HG03457 (cell line): Measurements from ENCODE around the gene HAP1.
"Not testable (repeated sequence)": the region's sequence is repeated elsewhere in the genome, so short reads cannot be mapped to it uniquely, and the experiment has no call there.

Source experiments
- ATAC-seq: cut with Tn5 transposase; IDR thresholded peaks from one replicate; pipeline ENCODE4 v1.9.1; 2021; ENCODE audit warnings: moderate number of reproducible peaks; ENCODE audit not compliant: unreplicated experiment

Gene HAP1

DNA sequence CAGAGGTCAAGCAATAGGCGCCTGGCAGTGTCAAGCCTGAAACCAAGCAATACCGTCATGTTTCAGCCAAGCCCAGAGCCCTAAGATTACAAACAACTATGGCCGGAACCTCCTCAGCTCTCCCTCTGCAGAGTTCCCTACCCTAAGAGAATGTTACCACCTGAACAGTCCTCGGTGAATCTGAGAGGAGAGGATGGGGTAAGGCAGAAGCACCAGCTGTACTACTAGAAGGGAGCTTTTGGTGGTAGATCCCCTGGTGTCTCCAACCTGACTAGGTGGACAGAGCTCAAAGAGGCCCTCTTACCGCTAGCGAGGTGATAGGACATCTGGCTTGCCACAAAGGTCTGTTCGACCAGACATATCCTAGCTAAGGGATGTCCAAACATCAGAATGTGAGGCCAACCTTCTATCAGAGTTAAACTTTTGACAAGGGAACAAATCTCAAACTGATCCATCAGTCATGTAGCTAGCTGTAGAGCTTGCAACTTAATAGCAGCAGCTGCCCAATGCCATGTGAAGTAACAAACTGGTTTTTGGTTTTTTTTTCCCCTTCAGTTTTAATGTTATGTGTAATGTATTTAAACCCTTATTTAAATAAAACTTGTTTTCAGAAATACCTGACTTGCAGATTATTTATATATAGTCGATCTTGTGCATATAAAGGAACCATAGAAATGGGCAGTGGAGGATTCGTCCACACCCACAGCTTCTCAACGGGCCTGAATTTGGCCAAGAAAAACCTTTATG is 43.2 kb downstream of the HAP1 start:
- no peak for ATAC-seq

DNA sequence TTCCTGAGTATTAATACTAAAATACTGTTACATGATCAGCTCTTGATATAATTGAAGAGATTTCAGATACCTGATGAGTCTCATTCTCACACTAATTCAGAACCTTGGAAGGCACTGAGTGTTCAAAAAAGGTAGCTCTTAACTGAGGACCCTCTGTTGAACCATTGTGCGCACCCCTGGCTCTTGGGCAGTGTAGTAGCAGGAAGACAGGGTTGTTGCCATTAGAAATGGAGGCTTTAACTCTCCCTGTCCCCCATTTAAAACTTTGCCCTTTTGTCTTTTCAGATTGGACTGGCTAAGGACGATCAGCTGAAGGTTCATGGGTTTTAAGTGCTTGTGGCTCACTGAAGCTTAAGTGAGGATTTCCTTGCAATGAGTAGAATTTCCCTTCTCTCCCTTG is 43.9 kb downstream of the HAP1 start:
- no peak for ATAC-seq

DNA sequence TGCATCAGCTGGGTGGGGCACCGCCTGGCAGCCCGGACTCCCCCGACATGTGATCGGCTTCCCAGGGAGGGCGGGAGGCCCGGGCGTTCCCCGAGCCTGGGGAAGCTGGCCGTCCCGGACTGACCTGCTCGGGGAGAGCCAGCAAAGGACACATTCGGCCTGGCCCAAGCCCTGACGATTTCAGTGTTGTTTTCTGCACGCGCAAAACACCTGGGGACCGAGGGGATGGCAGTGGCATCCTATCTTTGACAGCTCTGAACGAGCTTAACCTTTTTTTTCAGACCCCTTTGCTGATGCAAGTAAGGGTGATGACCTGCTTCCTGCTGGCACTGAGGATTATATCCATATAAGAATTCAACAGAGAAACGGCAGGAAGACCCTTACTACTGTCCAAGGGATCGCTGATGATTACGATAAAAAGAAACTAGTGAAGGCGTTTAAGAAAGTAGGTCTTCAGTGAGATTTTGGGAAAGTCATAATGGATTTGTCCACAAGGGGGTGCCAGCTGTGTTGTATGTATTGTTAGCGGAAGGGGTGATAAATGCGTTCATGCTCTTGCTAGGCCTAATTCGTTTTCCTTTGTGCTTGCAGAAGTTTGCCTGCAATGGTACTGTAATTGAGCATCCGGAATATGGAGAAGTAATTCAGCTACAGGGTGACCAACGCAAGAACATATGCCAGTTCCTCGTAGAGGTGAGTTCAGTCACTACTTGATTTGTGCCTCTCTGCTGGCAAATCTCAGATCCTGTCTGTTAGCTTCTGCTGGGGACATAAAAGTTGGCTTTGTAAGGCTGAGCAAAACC is 44.7 kb downstream of the HAP1 start:
- no peak for ATAC-seq

DNA sequence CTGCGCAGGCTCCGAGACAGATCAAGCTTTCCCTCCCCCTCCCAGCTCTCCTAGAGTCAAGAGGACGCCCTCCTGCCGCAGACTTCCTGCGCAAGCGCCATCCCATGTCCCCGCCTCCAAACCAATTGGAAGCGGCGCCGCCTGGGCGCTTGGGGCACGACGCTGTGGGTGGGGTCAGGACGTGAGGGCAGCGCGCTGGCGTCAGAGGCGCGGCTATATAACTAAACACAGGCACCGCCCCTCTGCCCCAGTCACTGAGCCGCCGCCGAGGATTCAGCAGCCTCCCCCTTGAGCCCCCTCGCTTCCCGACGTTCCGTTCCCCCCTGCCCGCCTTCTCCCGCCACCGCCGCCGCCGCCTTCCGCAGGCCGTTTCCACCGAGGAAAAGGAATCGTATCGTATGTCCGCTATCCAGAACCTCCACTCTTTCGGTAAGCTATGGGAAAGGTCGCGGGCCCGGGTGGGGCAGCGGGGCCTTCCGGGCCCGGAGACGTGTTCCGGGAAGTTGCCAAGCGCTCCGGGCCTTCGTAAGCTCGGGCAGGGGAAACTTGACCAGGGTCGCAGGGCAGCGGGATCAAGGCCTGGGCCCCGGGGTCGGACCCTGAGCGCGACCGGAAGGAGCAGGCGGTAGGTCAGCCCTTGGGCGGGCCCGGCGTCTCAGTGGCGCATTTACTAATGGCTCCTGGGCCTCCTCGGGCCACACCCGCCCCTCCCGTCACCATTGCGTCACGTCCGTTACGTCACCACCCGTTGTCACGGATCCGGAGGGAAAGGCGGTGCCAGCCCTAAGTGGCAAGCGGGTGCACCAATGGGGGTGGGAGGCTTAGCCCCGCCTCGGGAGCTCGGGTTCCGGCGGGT is 45.6 kb downstream of the HAP1 start, which contains the start of gene EIF1:
TSS of gene EIF1 (plus strand) at position 245 of the 856 bp plus-strand sequence. CDS start at position 399, 154 bp downstream.
- peak; percentile 60 for ATAC-seq

DNA sequence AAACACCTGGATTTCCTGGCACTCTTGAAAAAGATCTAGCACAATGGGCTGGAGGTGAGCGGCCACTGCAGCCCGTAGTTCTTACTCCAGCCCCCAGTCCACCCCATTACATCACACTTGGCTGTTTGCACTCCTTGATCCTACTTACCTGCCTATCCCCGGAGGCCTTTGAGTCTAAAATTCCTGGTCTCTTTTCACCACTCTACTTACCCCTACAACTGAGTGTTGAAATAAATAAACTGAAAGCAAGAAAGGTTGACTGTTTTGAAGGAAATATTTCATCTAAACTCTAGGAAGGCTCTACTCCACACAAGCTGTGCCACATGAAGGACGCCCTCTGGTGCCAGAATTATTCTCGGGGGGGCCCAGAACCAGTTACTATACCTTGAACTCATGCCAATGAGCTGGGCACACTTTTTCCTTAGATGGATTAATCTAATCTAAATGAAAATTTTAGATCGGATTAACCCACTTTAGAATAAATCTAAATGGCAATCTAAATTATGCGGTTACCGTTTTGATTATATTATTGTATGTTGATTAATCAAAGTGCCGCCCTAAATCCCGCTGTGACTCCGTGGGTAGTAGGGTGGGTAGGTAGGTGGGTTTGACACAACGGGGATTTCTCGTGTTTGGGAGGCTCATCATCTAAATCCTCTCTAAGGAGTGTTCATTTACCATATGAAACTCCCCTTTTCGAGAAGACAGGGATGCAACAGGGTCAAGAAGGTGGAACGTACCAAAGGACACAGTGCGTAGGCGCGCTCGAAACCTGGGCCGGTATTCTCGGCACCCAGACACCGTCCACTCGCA is 46.4 kb downstream of the HAP1 start:
- ATAC-seq, result no peak

DNA sequence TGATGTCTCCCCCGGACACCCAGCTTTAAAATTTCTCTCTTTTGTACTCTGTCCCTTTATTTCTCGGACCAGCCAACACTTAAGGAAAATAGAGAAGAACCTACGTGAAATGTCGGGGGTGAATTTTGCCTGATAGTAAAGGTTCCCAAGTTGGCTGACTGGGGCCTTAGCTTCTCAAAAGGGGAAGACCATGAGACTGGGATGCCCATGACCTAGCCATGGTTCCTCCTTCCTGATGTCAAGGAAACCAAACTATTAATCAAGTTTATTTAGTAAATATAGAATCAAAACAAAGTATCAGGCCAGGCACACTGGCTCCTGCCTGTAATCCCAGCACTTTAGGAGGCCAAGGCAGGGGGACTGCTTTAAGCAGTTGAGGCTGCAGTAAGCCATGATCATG is 48.2 kb downstream of the HAP1 start:
- ATAC-seq, result no peak

DNA sequence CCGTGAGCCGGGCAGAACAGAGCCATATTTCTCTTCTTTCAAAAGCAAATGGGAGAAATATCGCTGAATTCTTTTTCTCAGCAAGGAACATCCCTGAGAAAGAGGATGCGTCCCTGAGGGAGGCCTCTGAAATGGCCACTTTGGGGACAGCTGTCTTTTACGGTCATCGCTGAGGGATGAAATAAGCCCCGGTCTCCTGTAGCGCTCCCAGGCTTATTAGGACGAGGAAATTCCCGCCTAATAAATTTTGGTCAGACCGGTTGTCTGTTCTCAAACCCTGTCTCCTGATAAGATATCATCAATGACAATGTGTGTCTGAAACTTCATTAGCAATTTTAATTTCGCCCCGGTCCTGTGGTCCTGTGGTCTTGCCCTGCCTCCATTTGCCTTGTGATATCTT is 48.7 kb downstream of the HAP1 start:
- ATAC-seq, result not testable (repeated sequence)

DNA sequence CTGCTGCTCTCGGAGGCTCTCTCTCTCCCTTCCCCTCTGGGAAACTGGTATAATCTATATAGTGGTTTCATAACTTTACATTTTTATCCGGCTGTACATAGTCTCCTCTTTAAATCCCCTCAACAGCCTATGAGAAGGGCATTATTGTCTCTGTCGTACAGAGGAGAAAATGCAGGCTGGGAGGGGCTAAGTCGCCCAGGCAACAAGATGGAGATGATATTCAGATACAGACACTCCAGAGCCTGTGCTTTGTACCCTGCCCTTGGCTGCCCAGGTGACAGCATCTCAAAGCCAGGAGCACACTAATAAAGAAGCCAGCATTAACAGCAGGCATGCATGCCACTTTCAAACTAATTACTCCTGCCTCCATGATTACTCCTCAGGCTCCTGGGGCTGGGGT is 50.4 kb downstream of the HAP1 start:
- no peak for ATAC-seq

DNA sequence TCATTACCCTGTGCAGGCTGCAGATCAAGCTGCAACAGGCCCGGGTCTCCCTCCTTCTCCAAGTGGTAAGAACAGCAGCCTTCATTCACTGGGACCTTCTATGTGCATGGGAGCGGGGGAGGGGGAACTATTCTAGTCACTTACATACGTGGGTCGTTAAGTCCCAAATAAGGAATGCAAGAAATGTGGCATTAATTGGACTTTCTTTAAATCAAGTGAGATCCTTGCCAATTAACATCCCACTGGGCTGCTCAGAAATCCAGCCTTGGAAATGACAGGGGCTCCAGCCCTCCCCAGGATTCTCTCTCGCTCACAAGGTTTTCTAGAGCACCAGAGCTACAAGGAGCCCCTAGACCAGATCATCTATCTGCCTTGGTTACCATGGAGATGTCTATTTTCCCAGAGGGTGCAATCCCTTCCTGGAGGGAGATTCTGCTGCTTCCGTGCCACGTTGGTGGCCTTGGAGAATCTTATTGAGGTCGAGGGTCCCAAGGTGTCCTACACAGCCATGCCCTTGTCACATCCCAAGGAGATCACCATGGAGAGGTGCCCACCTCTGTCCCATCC is 50.9 kb downstream of the HAP1 start:
- no peak for ATAC-seq

DNA sequence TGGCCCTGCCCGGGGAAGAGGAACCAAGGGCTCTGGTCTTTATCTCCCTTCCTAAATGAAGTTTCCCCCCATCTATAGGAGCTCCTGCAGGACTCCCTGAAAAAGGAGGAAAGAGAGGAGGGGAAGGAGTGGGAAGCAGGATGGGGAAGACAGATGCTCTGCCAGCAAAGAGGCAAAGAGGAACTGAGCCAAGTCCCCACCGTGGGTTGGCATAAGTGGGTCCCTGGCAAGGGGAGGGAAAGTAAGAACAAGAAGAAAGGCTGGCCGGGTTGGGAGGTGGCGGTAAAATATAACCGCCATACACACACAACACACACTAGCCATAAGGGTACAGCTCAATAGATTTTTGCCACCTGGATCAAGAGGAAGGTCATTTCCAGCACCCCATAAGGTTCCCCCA is 51.8 kb downstream of the HAP1 start:
- ATAC-seq, result no peak

DNA sequence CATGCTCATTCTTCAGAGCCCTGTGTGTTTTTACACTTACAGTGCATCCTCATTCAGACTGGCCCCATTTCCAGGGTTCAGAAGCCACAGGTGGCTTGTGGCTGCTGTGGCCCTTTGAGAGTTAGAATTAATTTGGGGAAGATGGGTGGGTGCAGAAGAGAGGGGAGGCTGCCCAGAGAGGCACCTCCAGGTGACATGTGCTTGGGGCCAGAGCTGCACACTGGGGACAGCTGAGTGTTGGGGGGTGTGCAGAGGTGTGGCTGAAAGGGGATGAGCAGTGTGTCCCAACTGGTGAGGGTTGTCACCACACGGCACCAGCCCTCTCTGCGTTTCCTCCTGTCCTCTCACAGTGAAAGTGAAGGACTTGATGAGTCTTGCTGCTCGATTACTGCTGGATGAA is 52.7 kb downstream of the HAP1 start:
- no peak for ATAC-seq

DNA sequence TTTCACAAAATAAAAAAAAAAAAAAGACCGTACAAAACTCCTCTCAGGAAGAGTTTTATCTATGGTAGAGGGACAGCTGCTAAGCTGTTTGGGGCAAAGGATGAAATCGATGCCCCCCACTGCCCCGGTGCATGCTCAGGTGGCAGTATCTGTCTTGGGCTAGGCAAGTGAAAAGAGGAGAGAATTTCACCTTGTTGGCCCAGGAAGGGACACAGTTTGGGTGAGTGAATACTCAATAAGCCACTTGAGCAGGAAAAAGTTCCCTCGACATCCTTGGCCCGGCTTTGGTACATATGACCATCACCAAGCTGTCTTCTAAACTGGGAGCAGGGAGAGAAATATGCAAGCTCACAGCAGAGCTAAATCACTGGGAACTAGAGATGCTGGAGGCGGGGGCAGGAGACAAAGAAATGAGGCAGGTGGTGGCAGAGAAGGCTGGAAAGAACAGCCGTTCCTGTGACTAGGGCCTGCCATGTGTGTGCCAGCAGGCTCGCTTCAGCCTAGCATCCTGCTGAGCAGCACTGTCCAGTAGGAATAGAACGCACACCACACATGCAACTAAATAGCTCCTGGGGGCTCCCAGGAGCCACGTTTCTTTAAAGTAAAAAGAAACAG is 53.9 kb downstream of the HAP1 start:
- no peak for ATAC-seq

DNA sequence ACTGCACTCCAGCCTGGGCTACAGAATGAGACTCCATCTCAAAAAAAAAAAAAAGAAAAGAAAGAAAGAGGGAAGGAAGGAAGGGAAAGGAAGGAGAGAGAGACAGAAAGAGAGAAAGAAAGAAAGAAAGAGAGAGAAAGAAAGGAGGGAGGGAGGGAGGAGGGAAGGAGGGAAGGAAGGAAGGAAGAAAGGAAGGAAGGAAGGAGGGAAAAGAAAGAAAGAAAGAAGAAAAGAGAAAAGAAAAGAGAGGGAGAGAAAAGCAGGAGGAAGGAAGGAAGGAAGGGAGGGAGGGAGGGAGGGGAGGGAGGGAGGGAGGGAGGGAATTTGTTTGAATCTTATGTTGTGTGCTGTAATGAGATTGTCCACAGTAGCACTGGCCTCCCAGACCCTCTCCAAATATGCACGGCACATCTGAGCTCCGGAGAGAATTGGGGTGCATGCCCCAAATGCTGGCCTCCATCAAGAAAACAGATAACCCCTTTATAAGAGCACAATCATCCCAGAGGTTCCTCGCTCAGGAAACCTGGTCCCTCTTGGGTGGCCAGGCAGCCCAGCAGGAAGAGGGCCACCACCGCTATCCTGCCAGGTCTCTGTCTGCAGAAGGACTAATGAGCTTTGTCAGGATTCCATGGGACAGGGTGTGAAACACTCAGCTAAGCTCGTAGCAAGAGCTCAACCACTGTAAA is 54.6 kb downstream of the HAP1 start:
- ATAC-seq, result no peak

DNA sequence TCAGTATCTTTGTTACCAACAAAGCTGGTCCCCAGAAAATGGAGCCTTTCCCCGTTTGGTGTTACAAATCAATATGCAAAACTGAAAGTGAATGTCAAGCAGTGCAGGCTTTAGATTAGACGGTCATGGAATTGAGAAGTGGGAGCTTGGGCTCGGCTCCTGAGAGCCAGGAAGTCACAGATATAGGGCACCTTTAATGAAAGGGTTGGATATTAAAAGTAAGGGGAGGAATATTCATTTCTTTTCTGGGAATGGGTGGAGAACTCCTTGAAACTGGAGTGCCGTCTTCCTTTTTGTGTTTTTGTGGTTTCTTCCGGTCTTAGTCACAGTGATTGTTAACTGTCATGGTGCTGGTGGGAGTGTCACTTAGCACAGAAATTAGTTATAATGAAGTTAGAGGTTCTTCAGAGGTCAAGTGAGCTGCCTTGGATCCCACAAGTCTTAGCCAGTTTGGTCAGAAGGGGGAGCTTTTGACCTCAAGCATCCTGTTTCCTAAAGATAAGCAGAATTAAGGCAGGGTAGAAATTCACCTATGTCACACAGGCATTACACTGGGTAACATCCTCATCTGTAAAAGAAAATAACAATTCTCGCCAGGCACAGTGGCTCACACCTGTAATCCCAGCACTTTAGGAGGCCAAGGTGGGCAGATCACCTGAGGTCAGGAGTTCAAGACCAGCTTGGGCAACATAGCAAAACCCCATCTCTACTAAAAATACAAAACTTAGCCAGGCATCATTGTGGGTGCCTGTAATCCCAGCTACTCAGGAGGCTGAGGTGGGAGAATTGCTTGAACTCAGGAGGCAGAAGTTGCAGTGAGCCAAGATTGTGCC is 55.3 kb downstream of the HAP1 start:
- peak; percentile 38 for ATAC-seq

DNA sequence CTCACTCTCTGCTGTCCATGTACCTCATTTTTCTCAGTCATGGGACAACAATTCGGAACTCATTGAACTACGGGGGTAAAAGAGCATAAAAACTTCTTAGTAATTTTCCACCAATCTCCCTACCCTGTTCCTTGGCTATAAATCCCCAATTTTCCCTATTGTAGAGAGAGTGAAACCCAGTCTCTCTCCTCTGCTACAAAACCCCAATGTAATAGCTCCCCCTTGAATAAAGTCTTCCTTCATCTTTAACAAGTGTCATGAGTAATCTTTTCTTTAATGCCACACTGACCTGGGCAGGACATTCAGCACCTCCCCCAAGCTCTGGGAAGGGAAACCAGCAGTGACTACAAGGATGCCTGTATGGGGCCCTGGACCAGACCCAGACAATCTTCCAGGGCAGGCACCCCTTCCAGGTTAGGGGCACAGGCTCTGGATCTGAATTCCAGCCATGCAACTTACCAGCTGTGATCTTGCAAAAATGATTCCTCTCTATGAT is 56.0 kb downstream of the HAP1 start:
- ATAC-seq, result peak; percentile 17

DNA sequence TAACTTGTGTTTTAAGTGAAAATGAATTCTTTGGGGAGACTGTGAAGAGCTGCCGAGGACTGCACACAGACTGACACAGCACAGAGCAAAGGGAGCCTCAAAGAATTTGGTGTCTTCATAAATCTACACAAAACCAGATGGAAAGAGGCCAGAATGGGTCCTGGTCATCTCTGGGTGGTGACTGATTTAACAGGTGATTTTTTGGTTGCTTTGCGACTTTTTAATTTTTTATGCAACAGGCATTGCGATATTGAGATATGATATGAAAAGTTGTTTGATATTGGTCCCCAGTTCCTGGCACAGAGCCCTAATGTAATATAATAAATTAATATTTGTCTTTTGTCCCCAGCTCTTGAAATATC is 58.4 kb downstream of the HAP1 start:
- no peak for ATAC-seq

DNA sequence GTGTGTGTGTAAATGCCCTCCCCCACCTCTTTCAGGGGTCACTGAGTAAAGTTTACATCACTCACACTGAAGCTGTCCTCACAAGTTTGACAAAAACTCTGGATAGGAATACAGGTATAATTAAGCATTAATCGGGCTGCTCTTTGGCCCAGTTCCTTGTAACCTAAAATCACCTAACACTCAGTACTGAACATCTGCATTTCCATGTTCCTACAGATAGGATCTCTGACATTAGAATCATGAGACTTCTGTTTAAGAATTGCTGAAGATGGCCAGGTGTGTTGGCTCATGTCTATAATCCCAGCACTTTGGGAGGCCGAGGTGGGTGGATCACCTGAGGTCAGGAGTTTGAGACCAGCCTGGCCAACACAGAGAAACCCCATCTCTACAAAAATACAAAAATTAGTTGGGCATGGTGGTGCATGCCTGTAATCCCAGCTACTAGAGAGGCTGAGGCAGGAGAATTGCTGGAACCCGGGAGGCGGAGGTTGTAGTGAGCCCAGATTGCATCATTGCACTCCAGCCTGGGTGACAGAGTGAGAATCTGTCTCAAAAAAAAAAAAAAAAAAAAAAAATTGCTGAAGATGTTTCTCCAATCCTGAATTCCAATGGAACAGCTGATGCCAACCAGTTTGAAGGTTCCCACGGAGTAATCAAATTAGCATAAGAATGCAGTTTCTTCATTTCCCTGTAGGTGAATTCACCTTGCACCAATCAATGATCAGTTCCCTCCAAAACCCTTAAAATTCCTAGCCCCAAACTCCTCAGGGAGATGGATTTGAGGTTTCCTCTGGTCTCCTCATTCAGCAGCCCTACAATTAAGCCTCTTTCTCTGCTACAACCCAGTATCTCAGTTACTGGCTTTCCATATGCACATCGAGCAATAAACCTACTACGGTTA is 59.0 kb downstream of the HAP1 start:
- ATAC-seq, result not testable (repeated sequence)
